Activated T-helper 9 cell treated with anti-CD3 and anti-CD28 coated beads, Interleukin-2, amount 50 U/mL, for 16 hours (primary cell): Measurements from ENCODE around the gene RAB11FIP4.
A peak's percentile ranks its signal among the peaks of the same experiment; 100 is the strongest.

Experiments
- DNase-seq: peaks from one replicate; pipeline ENCODE4 v3.0.0-alpha.2; 2020; ENCODE audit warnings: low read depth

Gene RAB11FIP4

DNA sequence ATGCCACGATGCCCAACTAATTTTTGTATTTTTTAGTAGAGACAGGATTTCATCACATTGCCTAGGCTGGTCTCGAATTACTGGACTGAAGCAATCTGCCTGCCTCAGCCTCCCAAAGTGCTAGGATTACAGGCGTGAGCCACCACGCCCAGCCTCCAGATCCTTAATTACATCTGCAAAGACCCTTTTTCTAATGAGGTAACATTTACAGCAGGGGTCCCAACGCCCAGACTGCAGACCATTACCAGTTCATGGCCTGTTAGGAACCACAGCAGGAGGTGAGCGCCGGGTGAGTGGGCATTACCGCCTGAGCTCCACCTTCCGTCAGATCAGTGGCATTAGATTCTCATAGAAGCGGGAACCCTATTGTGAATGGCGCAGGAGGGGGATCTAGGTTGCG, 4.0 kb upstream of the RAB11FIP4 start:
- no peak for DNase-seq

GRCh38 chr17:31388351-31388750, 3.1 kb upstream of the RAB11FIP4 start:
- no peak for DNase-seq

DNA sequence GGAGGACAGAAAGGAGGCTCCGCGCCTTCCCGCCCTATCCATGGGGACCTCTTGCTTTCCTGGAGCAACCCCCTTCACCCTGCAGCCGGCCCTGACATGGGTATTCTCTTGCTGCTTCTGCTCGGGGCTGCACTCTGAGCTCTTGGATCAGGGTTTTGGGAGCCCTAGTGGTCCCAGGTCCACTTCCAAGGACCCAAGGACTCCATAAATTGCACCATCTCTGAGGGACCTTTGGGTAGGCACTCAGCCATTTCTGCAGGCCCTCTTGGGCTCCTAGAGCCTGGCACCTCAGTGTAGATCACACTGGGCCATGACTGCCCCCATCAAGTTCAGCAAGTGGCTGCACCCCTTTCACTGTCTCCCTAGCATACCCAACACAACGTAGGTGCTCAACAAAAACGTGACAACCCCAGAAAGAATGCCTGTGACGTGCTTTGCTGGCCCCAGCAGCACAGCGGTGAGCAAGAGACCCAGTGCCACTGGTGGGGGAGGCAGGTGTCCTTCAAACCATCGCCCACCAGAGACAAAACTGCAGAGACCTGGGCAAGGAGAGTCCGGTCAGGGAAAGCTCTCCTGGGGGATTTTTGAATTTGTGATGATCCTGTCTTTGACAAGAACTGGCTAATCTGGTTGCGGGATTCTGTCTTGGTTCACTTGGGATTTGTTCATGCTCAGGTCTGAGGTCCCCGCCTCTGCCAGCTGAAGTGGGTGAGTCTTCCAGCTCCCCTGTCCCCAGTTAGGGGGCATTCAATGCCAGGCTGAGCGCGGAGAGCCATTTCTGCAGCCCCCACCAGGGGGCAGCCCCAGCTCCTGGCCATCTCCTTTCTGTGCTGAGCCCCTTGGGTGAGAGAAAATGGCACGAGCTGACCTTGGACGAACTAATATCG, 2.5 kb upstream of the RAB11FIP4 start:
- DNase-seq: peak; percentile 13

DNA sequence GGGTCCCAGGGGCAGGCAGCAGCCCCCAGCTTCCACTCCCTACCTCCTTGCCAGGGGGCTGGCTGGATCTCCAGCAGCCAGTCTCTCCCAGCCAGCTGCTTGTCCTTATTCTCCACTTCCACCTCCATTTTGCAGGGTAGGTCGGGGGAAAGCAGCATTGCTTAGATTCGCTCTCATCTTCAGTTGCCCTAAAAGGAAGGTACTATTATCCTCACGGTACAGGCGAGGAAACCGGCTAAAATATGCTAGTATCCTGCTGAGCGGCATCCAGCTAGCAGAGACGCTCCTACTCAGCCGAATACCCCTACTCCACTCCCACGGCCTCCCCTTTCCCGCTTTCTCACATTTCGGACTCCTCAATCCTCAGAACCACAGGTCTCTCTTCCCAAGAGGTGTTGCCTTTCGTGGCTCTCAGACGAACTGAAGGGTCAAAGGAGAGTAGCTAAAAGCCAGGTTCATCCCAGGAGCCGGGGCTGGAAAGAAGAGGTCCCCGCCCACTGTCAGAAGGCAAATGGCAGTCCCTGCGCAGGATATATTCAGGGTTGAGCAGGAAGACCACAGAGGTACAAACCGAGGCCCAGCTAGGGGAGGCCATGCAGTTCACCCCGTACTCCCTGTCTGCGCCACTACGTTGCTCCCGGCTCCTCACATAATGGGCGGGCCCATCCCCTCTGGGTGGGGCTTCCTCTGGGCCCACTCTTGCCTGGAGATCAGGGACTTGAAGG, 1.7 kb upstream of the RAB11FIP4 start:
- no peak for DNase-seq

DNA sequence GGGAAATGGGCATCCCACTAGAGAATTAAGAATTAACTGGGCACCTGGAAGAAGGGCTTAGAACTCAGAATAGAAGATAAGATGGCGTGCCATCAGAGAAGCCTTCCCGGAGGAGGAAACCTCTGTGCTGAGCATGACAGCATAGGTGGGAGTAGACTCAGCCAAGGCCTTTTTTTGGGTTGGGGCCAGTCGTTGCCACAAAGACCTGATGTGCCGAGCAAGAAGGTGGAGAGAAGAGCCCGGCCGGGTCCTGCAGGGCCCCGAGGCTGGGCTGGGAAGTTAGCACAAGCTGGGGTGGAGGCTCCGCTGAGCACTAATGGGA, 1.1 kb upstream of the RAB11FIP4 start:
- DNase-seq: no peak

DNA sequence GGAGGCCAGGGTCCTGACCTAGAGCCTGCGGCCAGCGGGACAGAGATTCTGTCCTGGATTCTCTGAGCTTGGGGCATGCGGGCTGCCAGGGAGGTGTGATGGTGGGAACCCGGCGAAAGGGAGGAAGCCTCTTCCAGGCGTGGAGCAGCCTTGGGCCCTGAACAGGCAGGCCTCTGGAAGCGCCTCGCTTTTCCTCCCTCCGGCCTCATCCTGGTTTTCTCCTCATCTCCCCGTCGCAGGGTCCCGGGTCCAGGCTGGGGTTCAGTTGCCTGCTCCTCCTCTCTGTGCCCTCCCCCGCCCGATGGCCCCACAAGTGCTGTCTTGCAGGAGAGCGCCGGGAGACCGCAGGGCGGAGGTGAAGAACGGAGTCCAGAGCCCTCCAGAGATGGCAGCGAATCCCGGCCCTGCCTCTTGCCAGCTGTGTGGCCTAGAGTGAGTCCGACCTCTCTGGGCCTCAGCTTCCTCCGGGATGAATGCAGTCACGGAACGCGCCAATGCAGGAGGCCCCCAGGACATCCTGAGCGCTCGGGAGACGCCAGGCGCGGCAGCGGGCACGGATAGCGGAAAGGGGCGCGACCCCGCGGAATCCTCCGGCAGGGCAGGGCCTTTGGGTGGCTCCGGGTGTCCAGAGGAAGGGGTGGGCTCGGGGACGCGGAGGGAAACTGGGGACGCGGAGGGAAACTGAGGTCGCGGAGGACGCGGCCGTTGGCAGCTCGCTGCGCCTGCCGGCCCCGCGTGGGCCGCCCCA, 553 bp upstream of the RAB11FIP4 start:
- no peak for DNase-seq

DNA sequence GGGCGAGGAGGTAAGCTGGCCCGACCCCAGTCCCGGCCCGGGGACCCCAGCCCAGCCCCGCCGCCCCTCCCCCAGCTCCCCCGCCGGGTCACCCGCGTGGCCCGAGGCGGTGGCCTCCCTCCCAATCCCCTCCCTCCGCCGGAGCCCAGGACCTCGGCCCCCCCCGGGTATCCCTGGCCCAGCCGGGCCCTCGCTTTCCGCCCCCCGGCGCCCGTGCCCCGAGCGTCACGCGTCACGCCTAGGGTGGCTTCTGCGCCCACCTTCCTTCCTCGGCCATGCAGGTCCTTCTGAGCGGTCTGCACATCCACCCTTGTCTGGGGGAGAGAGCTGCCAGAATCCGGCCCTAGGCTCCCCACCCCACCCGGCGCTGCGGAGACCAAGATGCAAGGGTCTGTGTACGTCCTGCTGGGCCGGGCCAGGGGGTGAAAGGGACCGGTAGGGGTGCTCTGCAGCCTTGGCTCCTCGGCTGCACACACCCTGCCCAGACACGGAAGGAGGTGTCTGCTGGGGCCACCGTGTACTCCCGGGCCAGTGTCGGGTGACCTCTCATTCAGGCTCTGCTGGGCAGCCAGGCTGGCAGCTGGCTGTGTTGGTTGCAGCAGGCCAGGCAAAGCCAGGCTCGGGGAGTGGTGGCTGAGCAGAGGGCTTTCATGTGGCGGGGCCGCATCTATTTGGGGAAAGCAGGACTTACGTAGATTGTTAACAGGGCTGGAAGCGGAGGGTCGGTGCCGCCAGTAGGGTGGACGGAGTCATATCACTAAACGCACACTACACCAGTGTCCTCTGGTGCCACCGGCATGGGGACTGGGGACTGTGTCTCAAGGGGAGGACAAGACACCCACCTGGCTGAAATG, 754 bp downstream of the RAB11FIP4 start:
- DNase-seq: no peak

DNA sequence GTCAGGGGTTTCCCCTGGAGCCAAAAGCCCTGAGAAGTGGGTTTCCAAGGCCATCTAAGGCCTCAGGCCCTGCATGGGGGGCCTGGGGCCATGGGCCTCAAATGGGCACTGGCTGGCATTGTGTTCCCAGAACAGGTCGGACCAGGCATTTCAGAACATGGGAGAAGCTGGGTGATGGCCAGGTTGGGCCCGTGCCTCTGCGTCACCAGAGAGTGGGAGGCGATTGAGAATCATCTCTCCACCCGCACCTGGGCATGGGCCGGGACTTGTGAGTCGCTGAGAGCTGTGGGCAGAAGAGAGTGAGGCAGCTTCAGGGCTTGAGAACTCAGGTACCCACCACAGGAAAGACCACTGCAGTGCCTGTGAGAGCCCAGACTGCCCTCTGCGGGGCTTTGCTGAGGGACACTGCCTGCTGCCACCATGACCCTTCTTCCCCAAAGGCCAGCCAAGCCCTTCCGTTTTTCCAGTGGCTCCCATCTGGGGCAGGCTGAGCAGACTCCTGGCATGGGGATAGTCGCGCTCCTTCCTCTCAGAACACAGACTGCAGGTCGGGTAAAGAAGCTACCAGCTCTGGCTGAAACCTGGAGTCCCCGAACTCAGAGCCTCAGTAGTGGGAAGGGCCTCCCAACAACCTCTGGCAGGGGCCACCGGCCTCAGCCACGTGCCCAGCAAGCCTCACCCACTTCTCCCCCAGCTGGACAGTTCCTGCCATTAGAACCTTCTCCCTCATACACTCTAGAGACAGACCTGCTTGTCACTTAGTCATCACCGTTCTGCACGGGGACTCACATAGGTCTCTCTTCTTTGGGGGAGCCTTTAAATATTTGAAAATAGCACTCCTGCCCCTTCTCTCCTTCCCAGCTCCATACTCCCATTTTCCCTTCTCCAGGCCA, 1.6 kb downstream of the RAB11FIP4 start:
- no peak for DNase-seq

- no peak for DNase-seq
Observed at GRCh38 chr17:31393749-31394146, 2.3 kb downstream of the RAB11FIP4 start.

DNA sequence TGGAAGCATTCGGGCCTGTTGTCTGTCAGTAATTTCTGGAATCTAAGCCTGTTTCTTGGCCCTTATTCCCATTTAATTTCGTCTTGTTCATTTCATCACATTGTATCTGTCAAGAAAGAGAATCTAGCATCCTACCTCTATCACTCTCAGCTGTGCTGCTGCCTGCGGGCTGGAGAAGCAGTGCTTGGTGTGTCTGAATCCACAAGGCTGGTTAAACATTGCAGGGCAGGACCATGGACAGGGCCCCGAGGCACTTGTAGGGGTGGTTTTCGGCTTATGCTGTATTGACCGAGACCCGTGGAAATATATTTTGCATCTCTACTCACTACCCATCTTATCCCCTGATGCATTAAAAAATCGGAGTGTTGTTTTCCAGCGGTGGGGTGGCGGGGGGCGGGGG, 3.1 kb downstream of the RAB11FIP4 start:
- DNase-seq: no peak

- DNase-seq: no peak
Observed at GRCh38 chr17:31397256-31397939, 5.9 kb downstream of the RAB11FIP4 start.

DNA sequence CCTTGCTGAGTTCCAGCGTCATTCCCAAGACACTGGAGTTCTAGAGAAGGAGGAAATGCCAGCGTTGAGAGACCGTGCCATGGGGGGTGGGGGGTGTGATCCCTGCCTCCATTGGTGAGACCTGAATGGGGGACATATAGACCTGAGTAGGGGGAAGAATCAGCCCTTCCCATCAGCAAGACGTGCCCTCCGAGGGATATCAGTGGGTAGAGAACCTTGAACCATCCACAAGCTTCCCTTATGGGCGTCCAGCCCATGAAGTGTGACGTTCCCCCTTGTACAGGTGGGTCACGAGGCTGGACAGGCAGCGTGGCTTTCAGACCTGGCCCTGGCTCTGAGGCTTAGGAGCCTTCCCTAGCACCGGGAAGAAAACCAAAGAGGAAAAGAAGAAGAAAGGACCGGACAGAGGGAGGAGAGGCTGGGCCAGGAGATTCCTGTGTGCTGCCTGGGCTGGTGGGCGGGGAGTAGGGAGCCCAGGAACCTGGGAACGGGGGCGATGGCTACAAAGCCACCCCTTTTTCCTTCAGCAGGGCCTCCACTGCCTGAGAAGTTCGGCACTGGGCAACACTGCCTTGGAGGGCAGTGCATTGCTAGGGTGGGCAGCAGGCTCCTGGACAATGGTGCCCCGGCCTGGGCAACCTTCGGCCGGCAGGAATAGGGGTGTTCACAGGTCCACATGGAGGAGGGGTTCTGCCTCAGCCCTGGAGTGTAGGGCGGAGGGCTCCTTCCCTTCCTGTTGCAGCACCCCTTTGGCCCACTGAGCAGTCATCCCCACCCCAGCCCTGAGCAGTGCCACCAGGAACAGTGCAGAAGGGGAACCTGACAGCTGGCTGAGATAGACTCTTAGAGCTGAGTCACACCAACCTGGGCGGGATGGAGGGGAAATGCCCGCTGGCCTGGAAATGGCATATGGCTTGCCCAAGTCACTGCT, 7.2 kb downstream of the RAB11FIP4 start:
- DNase-seq: no peak

DNA sequence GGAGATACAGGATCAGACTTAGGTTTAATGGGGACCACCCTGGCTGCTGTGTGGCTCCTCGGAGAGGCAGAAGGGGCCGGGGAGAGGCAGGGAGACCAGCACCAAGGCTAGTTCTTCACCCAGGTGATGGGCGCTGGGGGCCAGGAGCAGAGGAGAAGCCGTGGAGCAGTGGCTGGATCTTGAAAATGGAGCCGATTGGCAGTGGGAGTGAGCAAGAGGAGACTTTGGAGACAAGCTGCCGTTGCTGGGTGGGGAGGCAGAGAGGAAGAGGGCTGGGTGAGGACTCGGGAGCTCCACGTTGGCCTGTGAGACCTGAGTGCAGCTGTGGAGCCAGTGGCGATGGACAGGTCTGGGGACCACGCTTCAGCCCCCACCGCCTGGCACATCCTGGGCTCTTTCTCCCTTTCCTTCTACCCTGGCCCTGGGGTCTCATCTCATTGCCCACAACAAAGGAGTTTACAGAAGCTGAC, 9.0 kb downstream of the RAB11FIP4 start:
- no peak for DNase-seq

DNA sequence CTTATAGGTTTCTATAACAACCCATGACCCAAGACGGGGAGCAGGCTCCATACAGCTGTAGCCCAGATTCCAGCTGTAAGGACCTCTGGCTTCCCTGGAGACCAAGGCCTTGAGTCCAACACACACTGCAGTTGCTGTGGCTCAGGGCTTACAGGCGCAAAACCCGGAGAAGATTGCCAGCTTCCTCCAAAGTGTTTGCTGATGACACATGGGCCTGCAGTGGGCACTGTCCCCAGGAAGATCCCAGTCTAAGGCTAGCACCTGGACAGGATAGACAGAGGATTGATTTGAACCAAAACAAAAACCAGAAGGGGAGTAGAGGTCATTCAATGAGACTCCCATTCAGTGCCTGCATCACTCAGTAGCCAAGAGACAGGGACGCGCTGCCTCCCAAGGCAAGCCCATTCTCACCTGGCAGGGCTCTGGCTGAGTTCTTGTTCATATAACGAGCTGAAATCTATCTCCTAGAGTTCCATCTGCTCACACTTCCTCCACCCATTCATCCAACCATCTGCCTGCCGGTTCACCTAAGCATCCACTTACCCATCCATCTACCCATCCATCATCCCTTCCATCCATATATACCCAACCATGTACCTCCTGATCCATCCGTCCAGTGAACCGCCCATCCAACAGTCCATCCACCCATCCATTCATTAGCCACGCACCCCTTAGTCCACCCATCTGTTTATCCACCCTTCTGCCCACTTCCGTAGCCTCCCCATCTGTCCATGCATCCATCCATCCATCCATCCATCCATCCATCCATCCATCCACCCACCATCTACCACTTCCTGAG, 10.2 kb downstream of the RAB11FIP4 start:
- no peak for DNase-seq

- DNase-seq: no peak
Observed at GRCh38 chr17:31404028-31404949, 12.8 kb downstream of the RAB11FIP4 start.

DNA sequence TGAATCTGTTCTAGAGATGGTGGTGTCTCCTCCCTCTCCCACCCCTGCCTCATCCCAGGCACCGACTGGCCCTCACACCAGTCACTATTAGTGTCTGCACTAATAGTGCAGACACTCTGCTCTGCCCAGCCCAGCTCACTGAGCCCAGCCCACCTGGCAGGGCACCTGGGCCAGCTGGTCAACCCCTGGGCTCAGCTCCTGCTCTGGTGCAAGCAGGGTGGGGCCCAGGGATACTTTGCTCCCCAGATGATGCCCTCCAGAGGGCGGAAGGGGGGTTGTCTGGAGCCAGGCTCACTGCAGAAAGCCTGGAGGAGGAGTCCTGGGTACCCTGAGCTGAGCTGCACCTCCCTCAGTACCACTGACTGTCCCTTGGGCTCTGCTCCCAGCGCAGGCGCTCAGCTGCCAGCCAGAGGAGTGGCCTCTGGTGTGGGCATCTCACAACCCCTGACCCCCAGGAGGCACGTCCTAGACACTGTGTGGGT, 14.5 kb downstream of the RAB11FIP4 start:
- no peak for DNase-seq

- DNase-seq: no peak
Observed at GRCh38 chr17:31408586-31408985, 17.1 kb downstream of the RAB11FIP4 start.
